ENCODE measurements around the gene ARHGEF4. TPM values are rescaled to one million over a fixed set of nuclear protein-coding genes. Genes with fewer than 3 reads are reported as not detected.

ARHGEF4 gene
- total and polyA plus RNA-seq, 10 of the 15 experiments (the other 5 are each of a cell fraction or from before 2014, with no cell fraction given), result 0.02 to 0.24 (median 0.16) TPM; not detected in 6

GRCh38 chr2:130921164-130921476 lies 84.4 kb downstream of the ARHGEF4 start:
- no peak for DNase-seq (ENCODE audit: low read depth, low spot score)
- H3K4me3 ChIP-seq, result no peak overlapping the region
- H2AFZ ChIP-seq (ENCODE audit: control insufficient read depth, low read depth, low read length), result no peak overlapping the region
- POLR2A ChIA-PET, result no interaction called here
- no peaks in the 10 kb centered on the region for H3K79me2 ChIP-seq (ENCODE audit: control insufficient read depth, insufficient read depth, low read length)
- no peaks in the 10 kb centered on the region for H4K20me1 ChIP-seq (ENCODE audit: control insufficient read depth, insufficient read depth)
- no peak overlapping the region for H3K27ac ChIP-seq (ENCODE audit: control insufficient read depth, insufficient read depth)
- in situ Hi-C loops (cut with MboI) (loop anchor here (5.0 kb wide), 1 partner anchor 119 kb away; no protein-coding TSS in a partner anchor), intact Hi-C loops (cut with micrococcal nuclease; ENCODE audit: unreplicated experiment) (no loop called here)
- no peaks in the 10 kb centered on the region for H3K36me3 ChIP-seq (ENCODE audit: control insufficient read depth in 2 of 2, insufficient read depth in 2 of 2, low read length in 1 of 2)
- SMC1A ChIA-PET (ENCODE audit: uncharacterized antibody, unreplicated experiment), result interaction anchor here (0.9 to 1.6 kb wide), 6 partner anchors 17 to 123 kb away, joined by 3 to 11 read pairs (median 4); no protein-coding TSS in a partner anchor
- no peak overlapping the region for H3K4me2 ChIP-seq (ENCODE audit: control insufficient read depth, insufficient read depth)
- no peaks in the 10 kb centered on the region for H3K9me3 ChIP-seq (replicated peaks; ENCODE audit: control insufficient read depth, insufficient read depth, low read length)
- 39% methylated on average over 8 of the region's 8 CpGs for WGBS (ENCODE audit: insufficient coverage, insufficient replicate concordance, low lambda C conversion rate, missing lambda C conversion rate)
- BruUV-seq (replicated peaks), result no TSS peak
- H3K4me1 ChIP-seq (ENCODE audit: control insufficient read depth, insufficient read depth, low read length), result no peaks in the 10 kb centered on the region
- TF ChIP-seq, protein P1, sequence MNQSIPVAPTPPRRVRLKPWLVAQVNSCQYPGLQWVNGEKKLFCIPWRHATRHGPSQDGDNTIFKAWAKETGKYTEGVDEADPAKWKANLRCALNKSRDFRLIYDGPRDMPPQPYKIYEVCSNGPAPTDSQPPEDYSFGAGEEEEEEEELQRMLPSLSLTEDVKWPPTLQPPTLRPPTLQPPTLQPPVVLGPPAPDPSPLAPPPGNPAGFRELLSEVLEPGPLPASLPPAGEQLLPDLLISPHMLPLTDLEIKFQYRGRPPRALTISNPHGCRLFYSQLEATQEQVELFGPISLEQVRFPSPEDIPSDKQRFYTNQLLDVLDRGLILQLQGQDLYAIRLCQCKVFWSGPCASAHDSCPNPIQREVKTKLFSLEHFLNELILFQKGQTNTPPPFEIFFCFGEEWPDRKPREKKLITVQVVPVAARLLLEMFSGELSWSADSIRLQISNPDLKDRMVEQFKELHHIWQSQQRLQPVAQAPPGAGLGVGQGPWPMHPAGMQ (IDR thresholded peaks at IDR 0.05; ENCODE audit: borderline replicate concordance), result no peak
- TF ChIP-seq HCFC1 (IDR thresholded peaks at IDR 0.05; ENCODE audit: low read length) (no peak), STAT3 (IDR thresholded peaks at IDR 0.05; ENCODE audit: low read depth, low read length) (no peak)
- TF ChIP-seq, protein P2, sequence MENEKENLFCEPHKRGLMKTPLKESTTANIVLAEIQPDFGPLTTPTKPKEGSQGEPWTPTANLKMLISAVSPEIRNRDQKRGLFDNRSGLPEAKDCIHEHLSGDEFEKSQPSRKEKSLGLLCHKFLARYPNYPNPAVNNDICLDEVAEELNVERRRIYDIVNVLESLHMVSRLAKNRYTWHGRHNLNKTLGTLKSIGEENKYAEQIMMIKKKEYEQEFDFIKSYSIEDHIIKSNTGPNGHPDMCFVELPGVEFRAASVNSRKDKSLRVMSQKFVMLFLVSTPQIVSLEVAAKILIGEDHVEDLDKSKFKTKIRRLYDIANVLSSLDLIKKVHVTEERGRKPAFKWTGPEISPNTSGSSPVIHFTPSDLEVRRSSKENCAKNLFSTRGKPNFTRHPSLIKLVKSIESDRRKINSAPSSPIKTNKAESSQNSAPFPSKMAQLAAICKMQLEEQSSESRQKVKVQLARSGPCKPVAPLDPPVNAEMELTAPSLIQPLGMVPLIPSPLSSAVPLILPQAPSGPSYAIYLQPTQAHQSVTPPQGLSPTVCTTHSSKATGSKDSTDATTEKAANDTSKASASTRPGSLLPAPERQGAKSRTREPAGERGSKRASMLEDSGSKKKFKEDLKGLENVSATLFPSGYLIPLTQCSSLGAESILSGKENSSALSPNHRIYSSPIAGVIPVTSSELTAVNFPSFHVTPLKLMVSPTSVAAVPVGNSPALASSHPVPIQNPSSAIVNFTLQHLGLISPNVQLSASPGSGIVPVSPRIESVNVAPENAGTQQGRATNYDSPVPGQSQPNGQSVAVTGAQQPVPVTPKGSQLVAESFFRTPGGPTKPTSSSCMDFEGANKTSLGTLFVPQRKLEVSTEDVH (IDR thresholded peaks at IDR 0.05; ENCODE audit: low read depth, partially characterized antibody), result no peak
- H3K9ac ChIP-seq (ENCODE audit: control insufficient read depth, insufficient read depth, low read length), result no peak overlapping the region
- FAIRE-seq, result no peak
- H3K27me3 ChIP-seq (replicated peaks in 1 of 2; ENCODE audit: control insufficient read depth in 2 of 2, insufficient read depth in 2 of 2, low read length in 1 of 2), result no peaks in the 10 kb centered on the region
- no peak for ATAC-seq
- RAD21 ChIA-PET (ENCODE audit: unreplicated experiment), result interaction anchor here (0.9 to 3.6 kb wide), 5 partner anchors 36 to 125 kb away, joined by 3 to 17 read pairs (median 5); no protein-coding TSS in a partner anchor
- CTCF ChIA-PET, result interaction anchor here (0.9 to 7.4 kb wide), 6 partner anchors 8 to 124 kb away, joined by 3 to 89 read pairs (median 6); no protein-coding TSS in a partner anchor
